GM18505 (cell line): ENCODE measurements around the gene PIH1D1.

Source experiments
- ATAC-seq: cut with Tn5 transposase; IDR thresholded peaks from one replicate; pipeline ENCODE4 v1.9.1; 2021; ENCODE audit not compliant: unreplicated experiment
- POLR2A ChIP-seq: IDR thresholded peaks from 4 replicates; pipeline ENCODE4 v1.6.1; 2011; ENCODE audit warnings: borderline replicate concordance; ENCODE audit not compliant: insufficient read depth, insufficient read length; ENCODE audit errors: extremely low read depth

PIH1D1 gene

DNA sequence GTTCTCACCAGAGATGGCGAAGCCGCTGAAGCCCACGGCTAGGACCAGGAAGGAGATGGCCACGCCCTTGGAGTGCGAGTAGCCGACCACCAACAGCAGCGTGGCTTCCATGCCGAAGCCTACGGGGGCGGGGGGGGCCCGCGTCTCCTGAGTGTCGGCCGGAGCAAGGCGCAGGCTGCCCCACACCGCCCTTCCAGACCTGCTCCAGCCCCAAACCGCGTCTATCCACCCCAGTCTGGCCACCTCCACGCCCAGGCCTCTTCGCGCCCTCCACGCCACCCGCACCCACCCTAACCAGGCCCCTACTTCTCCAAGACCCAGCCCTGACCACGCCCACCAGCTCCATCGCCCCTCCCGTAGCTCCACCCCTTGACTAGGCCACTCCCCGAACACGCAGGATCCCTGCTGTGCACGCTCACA lies 20.3 kb downstream of the PIH1D1 start:
- no peak for ATAC-seq
- no peak for TF ChIP-seq POLR2A

DNA sequence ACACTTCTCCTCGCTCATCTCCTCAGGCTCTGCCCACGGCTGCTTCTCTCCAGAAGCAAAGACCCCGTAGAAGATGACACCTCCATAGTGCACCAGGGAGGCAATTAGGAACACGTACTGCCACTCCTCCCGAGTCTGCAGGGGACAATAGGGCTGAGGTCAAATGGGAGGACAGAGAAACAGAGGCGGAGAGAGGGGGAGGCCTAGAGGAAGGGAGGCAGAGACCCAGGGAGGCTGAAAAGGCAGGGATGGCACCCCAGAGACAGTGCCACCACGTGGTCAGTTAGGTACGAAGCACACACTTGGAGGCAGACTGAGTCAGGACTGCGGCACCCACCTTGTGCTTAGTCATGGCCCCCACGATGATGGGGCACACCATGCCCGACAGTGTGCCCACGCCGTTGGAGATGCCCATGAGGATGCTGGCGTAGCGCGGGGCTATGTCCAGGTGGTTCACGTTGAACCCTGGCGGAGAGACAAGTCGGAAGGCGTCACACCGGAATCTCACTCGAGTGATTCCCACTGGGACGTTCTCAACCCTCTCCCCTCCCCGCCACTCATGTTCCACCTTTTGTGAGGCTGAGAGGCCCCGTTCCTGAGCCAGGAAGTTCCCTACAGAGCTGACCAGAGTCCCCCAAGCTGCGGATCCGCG lies 20.8 kb downstream of the PIH1D1 start:
- no peak for TF ChIP-seq POLR2A
- no peak for ATAC-seq

DNA sequence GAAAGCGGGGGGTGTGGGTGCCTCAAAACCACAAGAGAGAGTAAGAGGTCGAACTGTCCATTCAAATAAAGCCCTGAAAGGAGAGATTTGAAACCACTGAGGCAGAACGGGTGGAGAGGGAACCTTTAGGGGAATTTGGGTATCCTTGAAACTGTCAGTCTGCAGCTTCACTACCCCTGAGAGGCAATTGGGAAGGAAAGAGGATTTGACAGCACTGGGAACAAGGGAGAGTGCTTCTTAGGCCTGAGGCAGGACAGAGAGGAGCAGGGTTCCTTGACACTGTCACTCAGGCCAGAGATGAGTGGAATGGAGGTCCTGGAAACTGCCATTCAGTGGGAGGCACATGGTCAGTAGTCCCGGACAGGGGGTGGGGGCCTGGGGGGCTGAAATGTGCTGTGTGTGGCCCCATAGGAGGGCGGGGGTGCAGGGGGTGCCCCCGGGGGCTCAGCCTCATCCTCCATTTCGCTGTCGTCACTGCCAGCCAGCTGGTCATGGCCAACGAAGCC lies 21.4 kb downstream of the PIH1D1 start:
- no peak for ATAC-seq
- TF ChIP-seq POLR2A = no peak

DNA sequence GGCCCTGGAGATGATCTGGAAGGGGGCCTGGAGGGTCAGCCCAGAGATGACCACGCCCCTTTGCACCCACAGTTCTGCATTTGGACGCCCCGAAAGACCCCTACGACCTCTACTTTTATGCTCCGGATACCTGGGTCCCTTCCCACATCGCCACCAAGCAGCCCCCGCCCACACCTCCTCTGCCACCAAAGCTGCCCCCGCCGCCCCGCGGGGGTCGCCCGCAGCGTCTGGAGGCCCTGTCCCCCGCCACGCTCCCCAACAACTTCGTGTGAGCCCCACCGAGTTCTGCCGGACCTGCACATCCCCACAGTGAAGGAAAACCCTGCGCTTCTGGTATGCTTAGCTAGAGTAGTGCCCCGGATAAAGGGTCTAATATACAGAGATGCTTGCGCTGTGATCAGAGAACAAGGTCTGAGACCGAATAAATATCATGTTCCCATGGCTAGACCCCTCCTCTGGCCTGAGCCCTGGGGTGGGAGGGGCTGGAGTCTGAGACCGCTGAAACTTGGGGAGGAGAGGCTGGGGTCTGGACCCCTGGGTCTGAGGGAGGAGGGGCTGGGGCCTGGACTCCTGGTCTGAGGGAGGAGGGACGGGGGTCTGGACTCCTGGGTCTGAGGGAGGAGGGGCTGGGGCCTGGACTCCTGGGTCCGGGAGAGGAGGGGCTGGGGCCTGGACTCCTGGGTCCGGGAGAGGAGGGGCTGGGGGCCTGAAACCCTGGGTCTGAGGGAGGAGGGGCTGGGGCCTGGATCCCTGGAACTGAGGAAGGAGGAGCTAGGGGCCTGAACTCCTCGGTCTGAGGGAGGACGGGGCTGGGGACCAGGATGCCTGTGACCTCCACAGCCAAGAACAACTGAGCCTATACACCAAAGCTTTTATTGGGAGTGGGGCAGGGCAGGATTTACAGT lies 22.8 kb downstream of the PIH1D1 start:
- ATAC-seq = no peak
- no peak for TF ChIP-seq POLR2A

DNA sequence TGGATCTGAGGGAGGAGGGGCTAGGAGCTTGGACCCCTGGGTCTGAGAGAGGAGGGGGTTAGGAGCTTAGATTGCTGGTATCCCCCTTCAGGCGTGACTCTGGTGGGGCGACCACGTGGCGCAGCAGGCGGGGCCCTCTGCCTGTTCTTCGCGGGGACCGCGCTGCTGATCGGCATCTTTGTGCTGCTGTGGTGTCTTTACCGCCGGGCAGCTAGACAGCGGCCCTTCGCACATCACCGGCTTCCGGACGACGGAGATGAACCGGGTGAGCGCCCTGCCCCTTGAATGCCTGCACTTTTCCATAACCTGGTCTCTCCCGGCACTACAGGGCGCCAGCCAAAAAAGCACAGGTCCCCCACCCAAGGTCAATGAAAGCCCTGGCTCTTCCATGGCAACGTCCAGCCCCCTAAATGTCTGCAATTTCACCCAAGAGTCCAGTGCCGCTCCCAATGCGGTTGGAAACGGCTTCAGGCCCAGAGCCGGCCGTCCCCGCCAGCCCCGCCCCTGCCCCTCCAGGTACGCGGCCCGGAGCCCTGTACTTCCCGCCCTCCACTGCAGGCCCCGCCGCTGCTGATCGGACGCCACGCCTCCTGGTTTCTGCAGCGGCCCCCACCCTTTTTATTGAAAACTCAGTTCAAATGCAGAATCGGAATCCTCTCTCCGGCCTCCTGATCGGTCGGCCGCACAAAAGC lies 23.6 kb downstream of the PIH1D1 start:
- TF ChIP-seq POLR2A = no peak
- ATAC-seq = no peak

DNA sequence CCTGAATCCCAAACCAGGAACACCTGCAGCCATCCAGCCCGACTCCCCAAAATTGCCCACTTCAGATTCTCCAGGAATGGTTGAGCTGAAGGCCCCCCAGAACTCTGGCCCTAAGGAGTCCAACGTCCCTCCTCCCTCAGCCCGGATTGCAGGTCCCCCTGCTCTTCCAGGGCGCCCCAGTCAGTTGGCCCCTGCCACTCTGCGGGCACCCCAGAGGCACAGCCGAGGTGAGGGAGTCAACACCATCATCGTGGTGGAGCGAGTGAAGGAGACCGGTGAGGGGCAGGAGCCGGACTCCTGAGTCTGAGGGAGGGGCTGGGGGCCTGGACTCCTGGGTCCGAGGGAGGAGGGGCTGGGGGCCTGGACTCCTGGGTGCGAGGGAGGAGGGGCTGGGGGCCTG lies 24.3 kb downstream of the PIH1D1 start:
- no peak for TF ChIP-seq POLR2A
- ATAC-seq = no peak

DNA sequence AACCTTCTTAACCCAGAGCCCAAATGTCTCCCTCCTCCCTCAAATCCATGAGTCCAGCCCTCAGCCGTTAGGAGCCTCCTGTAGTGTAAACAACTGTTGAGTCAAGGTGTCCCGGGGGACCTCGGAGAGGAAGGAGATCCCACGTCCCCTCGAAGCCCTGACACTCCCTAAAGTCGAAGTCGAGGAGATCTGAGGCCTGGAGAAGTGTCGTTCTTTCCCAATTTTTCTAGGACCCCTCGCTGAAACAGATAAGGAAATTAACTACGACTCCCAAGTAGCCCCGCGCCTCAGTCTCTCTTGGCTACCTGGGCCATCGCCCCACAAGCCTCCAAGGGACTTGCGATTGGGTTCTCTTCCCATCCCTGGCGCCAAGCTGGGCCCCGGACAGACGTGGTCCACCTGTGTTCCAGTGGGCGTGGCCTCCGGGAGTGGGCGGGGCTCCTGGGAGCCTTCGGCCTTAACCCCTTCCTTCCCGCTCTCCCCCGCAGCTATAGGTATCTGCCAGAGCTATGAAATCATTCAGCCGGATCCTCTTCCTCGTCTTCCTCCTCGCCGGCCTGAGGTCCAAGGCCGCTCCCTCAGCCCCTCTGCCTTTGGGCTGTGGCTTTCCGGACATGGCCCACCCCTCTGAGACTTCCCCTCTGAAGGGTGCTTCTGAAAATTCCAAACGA lies 25.6 kb downstream of the PIH1D1 start:
- TF ChIP-seq POLR2A = no peak
- ATAC-seq = no peak

DNA sequence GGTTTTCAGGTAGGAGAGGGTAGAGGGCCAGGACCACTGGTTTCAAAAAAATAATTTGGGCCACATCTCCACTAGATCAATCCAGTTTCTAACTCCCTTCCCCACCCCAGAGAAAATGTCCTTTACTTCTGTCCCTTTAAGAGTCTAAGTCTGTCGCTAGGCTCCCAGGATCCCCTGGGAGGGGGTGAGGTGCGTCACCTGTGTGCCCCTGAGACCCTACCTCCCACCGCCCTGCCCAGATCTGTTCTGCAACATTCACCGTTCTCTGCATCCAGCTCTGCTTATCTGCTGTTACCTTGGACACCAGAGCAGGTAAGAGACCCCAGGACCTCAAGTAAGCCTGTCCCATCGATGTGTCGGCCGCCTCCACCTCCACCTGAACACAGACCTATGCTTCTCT lies 26.4 kb downstream of the PIH1D1 start, which contains the start of gene GFY:
GFY (plus strand) TSS at position 211 of the 400 bp plus-strand sequence. CDS start 1,043 bp downstream, outside the sequence.
- TF ChIP-seq POLR2A = no peak
- ATAC-seq = no peak

DNA sequence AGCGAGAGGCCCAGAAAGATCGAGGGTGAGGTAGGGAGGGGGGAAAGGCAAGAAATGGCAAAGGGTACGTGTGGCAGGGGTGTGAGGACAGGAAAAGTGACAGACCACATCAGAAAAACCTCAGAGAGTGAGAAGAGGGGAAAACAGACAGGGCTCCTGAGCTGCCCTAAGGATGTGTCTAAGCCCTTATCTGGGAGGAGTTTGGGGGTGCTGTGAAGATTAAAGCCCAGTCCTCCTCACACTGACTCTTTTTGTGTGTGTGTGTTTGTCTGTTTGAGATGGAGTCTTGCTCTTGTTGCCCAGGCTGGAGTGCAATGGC lies 27.7 kb downstream of the PIH1D1 start:
- TF ChIP-seq POLR2A = no peak
- ATAC-seq = no peak

DNA sequence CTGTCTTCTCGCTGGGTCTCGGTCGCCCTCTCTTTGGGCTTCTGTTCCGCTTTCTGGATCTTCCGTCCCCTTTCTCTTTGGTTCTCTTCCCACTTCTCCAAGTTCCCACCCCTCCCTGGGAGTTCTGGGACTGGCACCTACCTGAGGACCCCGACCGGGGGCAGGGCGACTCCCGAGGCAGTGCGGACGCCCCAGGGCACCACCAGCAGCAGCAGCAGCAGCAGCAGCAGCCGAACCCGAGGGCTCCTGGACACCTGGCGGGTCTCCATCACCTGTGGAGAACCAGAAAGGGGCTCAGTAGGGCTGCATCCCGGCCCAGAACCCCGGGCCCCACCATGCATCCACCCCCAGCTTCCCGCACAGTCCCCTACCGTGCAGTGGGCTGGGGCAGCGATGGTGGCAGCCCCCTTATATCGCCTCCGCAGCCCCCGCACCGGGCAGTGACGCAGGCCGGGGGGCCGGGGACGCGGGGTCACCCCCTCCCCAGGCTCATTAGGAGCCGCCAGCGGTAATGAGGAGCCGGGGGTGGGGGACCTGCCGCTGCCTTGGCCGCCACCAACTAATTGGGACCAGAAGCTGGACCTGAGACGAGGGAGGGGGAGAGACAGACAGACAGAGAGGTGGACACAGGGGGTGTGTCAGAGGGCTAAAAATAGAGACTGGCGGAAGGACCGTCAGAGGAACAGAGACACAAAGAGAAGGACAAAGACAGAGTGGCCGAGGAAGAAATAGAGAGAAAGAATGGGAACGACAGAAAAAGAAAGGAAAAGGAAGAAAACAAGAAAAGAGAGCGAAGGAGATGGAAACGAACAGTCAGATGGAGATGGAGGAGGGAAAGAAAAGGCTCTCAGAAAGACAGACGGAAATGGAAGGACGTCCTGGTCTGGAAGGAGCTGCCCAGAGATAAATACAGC lies 28.3 kb downstream of the PIH1D1 start, which contains the start of gene PTH2:
PTH2 (minus strand) TSS at position 371 of the 914 bp plus-strand sequence; CDS start at position 269, 102 bp downstream.
- no peak for ATAC-seq
- no peak for TF ChIP-seq POLR2A

DNA sequence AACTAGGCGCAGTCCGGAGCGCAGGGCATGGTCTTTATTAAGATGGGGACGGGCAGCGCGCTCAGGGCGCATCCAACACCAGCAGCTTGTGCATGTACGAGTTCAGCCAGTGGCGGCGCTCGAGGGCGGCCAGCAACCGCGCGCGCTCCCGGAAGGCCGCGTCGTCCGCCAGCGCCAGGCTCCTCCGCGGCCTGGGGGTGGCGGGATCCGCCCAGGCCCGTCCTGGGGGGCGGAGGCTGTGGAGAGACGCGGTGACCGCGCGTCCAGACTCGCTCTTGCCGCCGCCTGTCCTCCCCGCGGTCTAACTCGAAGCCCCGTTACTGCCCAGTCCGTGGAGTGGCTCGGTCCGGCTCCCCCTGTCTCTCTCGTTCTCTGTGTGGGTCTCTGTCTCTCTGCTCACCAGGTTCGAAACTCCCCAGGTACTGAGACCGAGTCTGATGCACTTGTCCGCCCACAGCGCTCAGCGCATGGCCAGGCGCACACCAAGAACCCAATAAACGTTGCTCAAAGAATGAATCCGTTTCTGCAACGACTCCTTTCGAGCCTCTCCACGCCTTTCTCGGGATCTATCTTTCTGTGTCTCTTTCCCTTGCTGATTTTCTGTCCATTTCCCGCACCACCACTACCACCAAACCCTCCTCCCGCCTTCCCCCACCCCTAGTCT lies 29.1 kb downstream of the PIH1D1 start:
- TF ChIP-seq POLR2A = no peak
- ATAC-seq = no peak
